Neural progenitor cell (in vitro differentiated cells): ENCODE data around the gene CYP4F3. TPM values are rescaled to one million over a fixed set of nuclear protein-coding genes. Genes with fewer than 3 reads are reported as not detected.

Source experiments
- DNase-seq: peaks from one replicate; pipeline ENCODE4 v3.0.0-alpha.2; 2016; ENCODE audit warnings: low spot score
- H2AFZ ChIP-seq: fragments of 200-600 bp; sonication (generic); replicated peaks from 2 replicates; pipeline ENCODE4 v1.6.1; 2016; ENCODE audit warnings: antibody characterized with exemption
- H3F3A ChIP-seq: fragments of 200-600 bp; sonication (generic); 2 replicates; pipeline ENCODE4 v1.6.1; 2016; ENCODE audit warnings: antibody characterized with exemption, low read depth
- H3K27ac ChIP-seq: fragments of 200-600 bp; sonication (generic); 2 replicates; pipeline ENCODE4 v1.5.1; 2016; ENCODE audit warnings: mild to moderate bottlenecking
- H3K27me3 ChIP-seq: fragments of 200-600 bp; sonication (generic); 2 replicates; pipeline ENCODE4 v1.6.1; 2016; ENCODE audit warnings: mild to moderate bottlenecking, moderate library complexity
- H3K36me3 ChIP-seq: fragments of 200-600 bp; sonication (generic); 2 replicates; pipeline ENCODE4 v1.5.1; 2016
- H3K4me1 ChIP-seq: fragments of 200-600 bp; sonication (generic); 2 replicates; pipeline ENCODE4 v1.6.1; 2016; ENCODE audit warnings: mixed run types
- H3K4me2 ChIP-seq: fragments of 200-600 bp; sonication (generic); 2 replicates; pipeline ENCODE4 v1.6.1; 2016
- H3K4me3 ChIP-seq: fragments of 200-600 bp; sonication (generic); 2 replicates; pipeline ENCODE4 v1.5.1; 2016
- H3K79me2 ChIP-seq: fragments of 200-600 bp; sonication (generic); 2 replicates; pipeline ENCODE4 v1.6.1; 2016; ENCODE audit warnings: low read depth
- H3K9ac ChIP-seq: fragments of 200-600 bp; sonication (generic); 2 replicates; pipeline ENCODE4 v1.6.1; 2016
- H3K9me3 ChIP-seq: fragments of 200-600 bp; sonication (generic); 2 replicates; pipeline ENCODE4 v1.5.1; 2016; ENCODE audit warnings: low read depth
- H4K20me1 ChIP-seq: fragments of 200-600 bp; sonication (generic); 2 replicates; pipeline ENCODE4 v1.6.1; 2016; ENCODE audit warnings: low read depth
- H3K27ac Mint-ChIP-seq: 3 replicates; pipeline ENCODE4 v1.8.0; 2021; ENCODE audit warnings: mixed read lengths
- H3K27me3 Mint-ChIP-seq: 2 replicates; pipeline ENCODE4 v1.8.0; 2022; ENCODE audit warnings: low read depth, mild to moderate bottlenecking, inconsistent platforms, moderate library complexity, mixed read lengths; ENCODE audit not compliant: insufficient read depth
- H3K36me3 Mint-ChIP-seq: 3 replicates; pipeline ENCODE4 v1.8.0; 2021; ENCODE audit warnings: mixed read lengths
- H3K4me1 Mint-ChIP-seq: 3 replicates; pipeline ENCODE4 v1.8.0; 2021; ENCODE audit warnings: mixed read lengths
- H3K4me3 Mint-ChIP-seq: 3 replicates; pipeline ENCODE4 v1.8.0; 2021; ENCODE audit warnings: mild to moderate bottlenecking, moderate library complexity, mixed read lengths
- H3K9me3 Mint-ChIP-seq: 3 replicates; pipeline ENCODE4 v1.8.0; 2020; ENCODE audit warnings: mixed read lengths
- CTCF ChIP-seq: fragments of 200-600 bp; sonication (generic); IDR thresholded peaks from 2 replicates; pipeline ENCODE4 v1.5.1; 2017; ENCODE audit warnings: antibody characterized with exemption, mild to moderate bottlenecking
- EZH2 ChIP-seq: fragments of 200-600 bp; sonication (generic); IDR thresholded peaks from 2 replicates; pipeline ENCODE4 v1.6.1; 2017; ENCODE audit warnings: antibody characterized with exemption, mild to moderate bottlenecking, moderate library complexity
- EZH2phosphoT487 ChIP-seq: fragments of 200-600 bp; sonication (generic); IDR thresholded peaks from 2 replicates; pipeline ENCODE4 v1.6.1; 2017; ENCODE audit warnings: antibody characterized with exemption
- total RNA-seq: library from RNA; depleted of rRNA; stranded (reverse); fragments of >200 nt; gene quantifications from 2 replicates; pipeline ENCODE4 v1.2.3, GENCODE V29; 2015; ENCODE audit warnings: low replicate concordance

The CYP4F3 gene
- total RNA-seq, 1 donor from 2014 or later = not detected

- no peak overlapping the region for H3K4me3 Mint-ChIP-seq
Measured at GRCh38 chr19:15652559-15653278, 12.0 kb downstream of the CYP4F3 start.

DNA sequence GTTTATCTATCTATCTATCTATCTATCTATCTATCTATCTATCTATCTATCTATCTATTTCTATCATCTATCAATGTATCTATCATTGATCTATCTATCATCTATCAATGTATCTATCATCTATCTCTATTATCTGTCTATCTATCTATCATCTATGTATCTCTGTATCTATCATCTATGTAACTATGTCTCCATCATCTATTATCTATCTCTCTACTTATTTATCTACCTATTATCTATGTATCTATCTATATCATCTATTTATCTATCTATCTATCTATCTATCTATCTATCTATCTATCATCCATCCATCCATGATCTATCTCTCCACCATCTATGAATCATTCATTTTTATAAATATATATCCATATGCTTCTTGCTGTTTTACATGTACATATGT lies 15.8 kb downstream of the CYP4F3 start:
- H3F3A ChIP-seq = no peaks in the 10 kb centered on the region
- H3K79me2 ChIP-seq = no peaks in the 10 kb centered on the region
- no peak overlapping the region for H3K27ac ChIP-seq
- H3K9ac ChIP-seq = no peak overlapping the region
- H3K9me3 Mint-ChIP-seq = peaks cover 21% of the 10 kb centered on the region
- H3K27me3 ChIP-seq = no peaks in the 10 kb centered on the region
- no peaks in the 10 kb centered on the region for H3K4me1 ChIP-seq
- H3K9me3 ChIP-seq = peaks cover 4% of the 10 kb centered on the region
- H3K27me3 Mint-ChIP-seq = no peaks in the 10 kb centered on the region
- DNase-seq = no peak
- no peak overlapping the region for H3K4me3 ChIP-seq
- no peaks in the 10 kb centered on the region for H4K20me1 ChIP-seq
- no peaks in the 10 kb centered on the region for H3K36me3 ChIP-seq
- no peaks in the 10 kb centered on the region for H3K36me3 Mint-ChIP-seq
- no peak overlapping the region for H3K27ac Mint-ChIP-seq
- no peak overlapping the region for H2AFZ ChIP-seq
- H3K4me3 Mint-ChIP-seq = no peak overlapping the region
- no peak overlapping the region for H3K4me2 ChIP-seq
- TF ChIP-seq EZH2phosphoT487 (no peak), CTCF (no peak), EZH2 (no peak)
- no peaks in the 10 kb centered on the region for H3K4me1 Mint-ChIP-seq

More at GRCh38 chr19:15652559-15653278, 12.0 kb downstream of the CYP4F3 start:
- no peak for TF ChIP-seq EZH2phosphoT487
- TF ChIP-seq CTCF = no peak
- no peak for TF ChIP-seq EZH2
- no peaks in the 10 kb centered on the region for H3K36me3 ChIP-seq
- H3K4me3 ChIP-seq = no peak overlapping the region
- Mint-ChIP-seq H3K36me3 (no peaks in the 10 kb centered on the region), H3K4me1 (no peaks in the 10 kb centered on the region), H3K27me3 (no peaks in the 10 kb centered on the region), H3K27ac (no peak overlapping the region), H3K9me3 (peaks cover 22% of the 10 kb centered on the region)
- no peak overlapping the region for H3K4me2 ChIP-seq
- H2AFZ ChIP-seq = no peak overlapping the region
- H3K79me2 ChIP-seq = no peaks in the 10 kb centered on the region
- no peak overlapping the region for H3K27ac ChIP-seq
- H3K4me1 ChIP-seq = no peaks in the 10 kb centered on the region
- H3K9ac ChIP-seq = no peak overlapping the region
- H3K9me3 ChIP-seq = no peaks in the 10 kb centered on the region
- no peaks in the 10 kb centered on the region for H4K20me1 ChIP-seq
- no peak for DNase-seq
- H3K27me3 ChIP-seq = no peaks in the 10 kb centered on the region
- H3F3A ChIP-seq = no peaks in the 10 kb centered on the region

- Mint-ChIP-seq H3K27ac (no peak overlapping the region), H3K27me3 (peaks cover 4% of the 10 kb centered on the region), H3K4me3 (no peak overlapping the region), H3K4me1 (no peaks in the 10 kb centered on the region), H3K9me3 (peaks cover 16% of the 10 kb centered on the region), H3K36me3 (no peaks in the 10 kb centered on the region)
- no peaks in the 10 kb centered on the region for H3K27me3 ChIP-seq
- H3K36me3 ChIP-seq = no peaks in the 10 kb centered on the region
- H4K20me1 ChIP-seq = no peaks in the 10 kb centered on the region
- no peaks in the 10 kb centered on the region for H3K4me1 ChIP-seq
- no peak overlapping the region for H3K27ac ChIP-seq
- peaks cover 8% of the 10 kb centered on the region for H3K9me3 ChIP-seq
- H3F3A ChIP-seq = no peaks in the 10 kb centered on the region
- TF ChIP-seq CTCF (no peak), EZH2phosphoT487 (no peak), EZH2 (no peak)
- H3K4me2 ChIP-seq = no peak overlapping the region
- no peak for DNase-seq
- H3K79me2 ChIP-seq = no peaks in the 10 kb centered on the region
- no peak overlapping the region for H2AFZ ChIP-seq
- no peak overlapping the region for H3K9ac ChIP-seq
- H3K4me3 ChIP-seq = no peak overlapping the region
Measured at GRCh38 chr19:15663247-15663646, 22.6 kb downstream of the CYP4F3 start.
